Rectal smooth muscle tissue (tissue), 1 donor: ENCODE measurements around the gene CDK4.

Source experiments
- H3K27ac ChIP-seq: one replicate; pipeline ENCODE4 v1.7.0; 2013; ENCODE audit warnings: low read depth, low read length, inconsistent platforms
- H3K27me3 ChIP-seq: one replicate; pipeline ENCODE4 v1.7.0; 2013; ENCODE audit warnings: low read length; ENCODE audit not compliant: control insufficient read depth, insufficient read depth
- H3K36me3 ChIP-seq: one replicate; pipeline ENCODE4 v1.7.0; 2013; ENCODE audit warnings: low read length; ENCODE audit not compliant: control insufficient read depth, insufficient read depth
- H3K4me1 ChIP-seq: one replicate; pipeline ENCODE4 v1.7.0; 2013; ENCODE audit warnings: low read length; ENCODE audit not compliant: control insufficient read depth, insufficient read depth
- H3K4me3 ChIP-seq: one replicate; pipeline ENCODE4 v1.7.0; 2013; ENCODE audit warnings: low read length
- H3K9ac ChIP-seq: one replicate; pipeline ENCODE4 v1.7.0; 2013; ENCODE audit warnings: low read length

The CDK4 gene

GRCh38 chr12:57751788-57752667 is at the start of gene CDK4:
CDK4 (minus strand) TSS chr12:57752310; CDS start chr12:57751717, 593 bp downstream.
- peak within 1 kb of the TSS; percentile 84 for H3K27ac ChIP-seq
- H3K36me3 ChIP-seq, result peaks cover 16% of the 10 kb centered on the region
- peak within 1 kb of the TSS; percentile 84 for H3K4me3 ChIP-seq
- peak within 1 kb of the TSS; percentile 70 for H3K9ac ChIP-seq
- no peaks in the 10 kb centered on the region for H3K27me3 ChIP-seq
- peaks cover 15% of the 10 kb centered on the region for H3K4me1 ChIP-seq

- Histone ChIP-seq H3K36me3 (peaks cover 22% of the 10 kb centered on the region), H3K4me3 (no peak overlapping the region), H3K9ac (no peak overlapping the region), H3K27me3 (no peaks in the 10 kb centered on the region), H3K27ac (no peak overlapping the region), H3K4me1 (no peaks in the 10 kb centered on the region)
Observed at GRCh38 chr12:57800965-57801364, 48.9 kb upstream of the CDK4 start.

GRCh38 chr12:57797933-57798332 is 45.8 kb upstream of the CDK4 start:
- Histone ChIP-seq H3K36me3 (peaks cover 25% of the 10 kb centered on the region), H3K4me3 (no peak overlapping the region), H3K9ac (no peak overlapping the region), H3K27ac (no peak overlapping the region), H3K4me1 (no peaks in the 10 kb centered on the region), H3K27me3 (no peaks in the 10 kb centered on the region)

- peaks cover 20% of the 10 kb centered on the region for H3K36me3 ChIP-seq
- no peaks in the 10 kb centered on the region for H3K27me3 ChIP-seq
- H3K9ac ChIP-seq, result no peak overlapping the region
- no peak overlapping the region for H3K4me3 ChIP-seq
- no peaks in the 10 kb centered on the region for H3K4me1 ChIP-seq
- no peak overlapping the region for H3K27ac ChIP-seq
Observed at GRCh38 chr12:57796996-57797395, 44.9 kb upstream of the CDK4 start.

GRCh38 chr12:57795354-57795753 is 43.2 kb upstream of the CDK4 start:
- no peak overlapping the region for H3K27ac ChIP-seq
- H3K27me3 ChIP-seq, result no peaks in the 10 kb centered on the region
- no peaks in the 10 kb centered on the region for H3K4me1 ChIP-seq
- H3K9ac ChIP-seq, result no peak overlapping the region
- H3K4me3 ChIP-seq, result no peak overlapping the region
- peaks cover 18% of the 10 kb centered on the region for H3K36me3 ChIP-seq

- Histone ChIP-seq H3K4me1 (no peaks in the 10 kb centered on the region), H3K36me3 (peaks cover 11% of the 10 kb centered on the region), H3K27me3 (no peaks in the 10 kb centered on the region), H3K4me3 (no peak overlapping the region), H3K9ac (no peak overlapping the region), H3K27ac (no peak overlapping the region)
Observed at GRCh38 chr12:57793920-57794319, 41.8 kb upstream of the CDK4 start.

- Histone ChIP-seq H3K36me3 (peaks cover 17% of the 10 kb centered on the region), H3K27ac (no peak overlapping the region), H3K4me3 (peak overlapping the region; percentile 6), H3K27me3 (no peaks in the 10 kb centered on the region), H3K9ac (no peak overlapping the region), H3K4me1 (peaks cover 3% of the 10 kb centered on the region)
Observed at GRCh38 chr12:57783861-57784260, 31.8 kb upstream of the CDK4 start.

GRCh38 chr12:57783466-57783801 is 31.3 kb upstream of the CDK4 start:
- peaks cover 3% of the 10 kb centered on the region for H3K4me1 ChIP-seq
- peak overlapping the region; percentile 99 for H3K4me3 ChIP-seq
- no peak overlapping the region for H3K9ac ChIP-seq
- no peaks in the 10 kb centered on the region for H3K27me3 ChIP-seq
- no peak overlapping the region for H3K27ac ChIP-seq
- H3K36me3 ChIP-seq, result peaks cover 17% of the 10 kb centered on the region

GRCh38 chr12:57782608-57783465 is 30.7 kb upstream of the CDK4 start, which contains the start of gene TSFM:
TSFM (plus strand) TSS chr12:57782787; CDS start chr12:57782802, 15 bp downstream.
- Histone ChIP-seq H3K27me3 (no peaks in the 10 kb centered on the region), H3K4me1 (peaks cover 3% of the 10 kb centered on the region), H3K4me3 (peak within 1 kb of the TSS; percentile 99), H3K9ac (peak within 1 kb of the TSS; percentile 68), H3K36me3 (peaks cover 17% of the 10 kb centered on the region), H3K27ac (peak within 1 kb of the TSS; percentile 64)

- Histone ChIP-seq H3K4me3 (no peak overlapping the region), H3K36me3 (peaks cover 14% of the 10 kb centered on the region), H3K4me1 (peaks cover 3% of the 10 kb centered on the region), H3K27ac (no peak overlapping the region), H3K9ac (no peak overlapping the region), H3K27me3 (no peaks in the 10 kb centered on the region)
Observed at GRCh38 chr12:57782243-57782607, 30.1 kb upstream of the CDK4 start.

GRCh38 chr12:57781801-57782200 is 29.7 kb upstream of the CDK4 start:
- H3K4me1 ChIP-seq, result peaks cover 3% of the 10 kb centered on the region
- H3K4me3 ChIP-seq, result no peak overlapping the region
- H3K27ac ChIP-seq, result no peak overlapping the region
- no peaks in the 10 kb centered on the region for H3K27me3 ChIP-seq
- H3K36me3 ChIP-seq, result peaks cover 10% of the 10 kb centered on the region
- H3K9ac ChIP-seq, result no peak overlapping the region

- H3K9ac ChIP-seq, result no peak overlapping the region
- H3K4me1 ChIP-seq, result peaks cover 3% of the 10 kb centered on the region
- peaks cover 9% of the 10 kb centered on the region for H3K36me3 ChIP-seq
- no peak overlapping the region for H3K27ac ChIP-seq
- no peak overlapping the region for H3K4me3 ChIP-seq
- H3K27me3 ChIP-seq, result no peaks in the 10 kb centered on the region
Observed at GRCh38 chr12:57781244-57781643, 29.1 kb upstream of the CDK4 start.
